MCF 10A (cell line): ENCODE results near the gene ASTN1. TPM values are rescaled to one million over a fixed set of nuclear protein-coding genes. Genes with fewer than 3 reads are reported as not detected.

Experiments
- BruUV-seq: library from RNA; stranded (reverse); fragments of 400-500 nt; replicated peaks from 2 replicates; lab custom pipeline; 2021; lab: Mats Ljungman, UMichigan
- CTCF ChIA-PET: fragments of 300-600 bp; sonication (Branson Sonifier 250); formaldehyde crosslinking; extraction: SDS; loops from one replicate; lab custom pipeline; 2021; ENCODE audit warnings: antibody characterized with exemption, inconsistent platforms; lab: Yijun Ruan, JAX
- POLR2A ChIA-PET: fragments of 300-600, 350-650 bp; sonication (Branson Sonifier 250); formaldehyde crosslinking; extraction: SDS; loops from one replicate; lab custom pipeline; 2020; ENCODE audit warnings: antibody characterized with exemption, inconsistent platforms; lab: Yijun Ruan, JAX
- DNase-seq: peaks from one replicate; pipeline ENCODE4 v3.0.0-alpha.2; 2018; ENCODE audit not compliant: unreplicated experiment
- H3K27ac Mint-ChIP-seq: one replicate; pipeline ENCODE4 v1.8.0; 2022; ENCODE audit warnings: mild to moderate bottlenecking, low read depth, mixed read lengths; ENCODE audit not compliant: unreplicated experiment
- H3K27me3 Mint-ChIP-seq: one replicate; pipeline ENCODE4 v1.8.0; 2022; ENCODE audit warnings: mixed read lengths; ENCODE audit not compliant: insufficient read depth, unreplicated experiment
- H3K36me3 Mint-ChIP-seq: one replicate; pipeline ENCODE4 v1.8.0; 2022; ENCODE audit warnings: mild to moderate bottlenecking, moderate library complexity, mixed read lengths; ENCODE audit not compliant: insufficient read depth, unreplicated experiment
- H3K4me1 Mint-ChIP-seq: one replicate; pipeline ENCODE4 v1.8.0; 2022; ENCODE audit warnings: mixed read lengths; ENCODE audit not compliant: insufficient read depth, unreplicated experiment
- H3K4me3 Mint-ChIP-seq: one replicate; pipeline ENCODE4 v1.8.0; 2022; ENCODE audit warnings: mild to moderate bottlenecking, moderate library complexity, mixed read lengths; ENCODE audit not compliant: unreplicated experiment
- H3K9me3 Mint-ChIP-seq: one replicate; pipeline ENCODE4 v1.8.0; 2022; ENCODE audit warnings: mixed read lengths; ENCODE audit not compliant: unreplicated experiment
- intact Hi-C: fragments of 100-400 bp; cut with micrococcal nuclease; formaldehyde crosslinking; loops from 2 replicates; pipeline ENCODE4 v1.14.1; 2022
- total RNA-seq: library from RNA; stranded (reverse); gene quantifications from 2 replicates; pipeline ENCODE4 v1.2.3, GENCODE V29; 2022
- TF ChIP-seq, protein P1 (sequence below): fragments of 200-600 bp; IDR thresholded peaks from one replicate; pipeline ENCODE4 v1.8.0; 2022; ENCODE audit warnings: antibody characterized with exemption, mild to moderate bottlenecking; ENCODE audit not compliant: unreplicated experiment

Gene ASTN1
- total RNA-seq, 1 experiment from 2014 or later, result not detected

DNA sequence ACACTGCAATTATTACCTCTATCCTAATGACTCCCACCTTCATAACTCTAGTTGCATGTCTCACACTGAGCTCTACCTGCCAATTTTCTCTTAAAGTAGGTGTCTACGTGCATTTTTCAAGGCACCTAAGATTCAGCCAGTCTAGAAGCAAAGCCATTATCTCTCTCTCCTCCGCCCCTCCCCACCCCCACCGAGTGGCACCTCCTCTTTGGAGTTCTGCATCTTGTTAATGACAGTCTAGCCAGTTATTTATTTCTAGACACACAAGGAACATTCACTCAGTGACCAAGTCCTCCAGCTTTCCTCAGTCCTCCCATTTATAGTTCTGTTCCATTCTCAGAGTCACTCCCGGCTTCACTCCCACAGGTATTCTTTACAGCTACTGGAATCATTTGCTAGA is 47.6 kb downstream of the ASTN1 start:
- Mint-ChIP-seq H3K4me1 (no peaks in the 10 kb centered on the region), H3K27me3 (peaks cover 47% of the 10 kb centered on the region), H3K9me3 (no peaks in the 10 kb centered on the region), H3K36me3 (no peaks in the 10 kb centered on the region), H3K27ac (no peak overlapping the region), H3K4me3 (no peak overlapping the region)
- DNase-seq, result no peak
- POLR2A ChIA-PET, result no interaction called here
- BruUV-seq, result no TSS peak
- CTCF ChIA-PET, result interaction anchor here (0.8 to 1.5 kb wide), 3 partner anchors 17 to 822 kb away, joined by 3 to 5 read pairs (median 3); no protein-coding TSS in a partner anchor
- intact Hi-C loops, result no loop called here
- TF ChIP-seq, protein P1, sequence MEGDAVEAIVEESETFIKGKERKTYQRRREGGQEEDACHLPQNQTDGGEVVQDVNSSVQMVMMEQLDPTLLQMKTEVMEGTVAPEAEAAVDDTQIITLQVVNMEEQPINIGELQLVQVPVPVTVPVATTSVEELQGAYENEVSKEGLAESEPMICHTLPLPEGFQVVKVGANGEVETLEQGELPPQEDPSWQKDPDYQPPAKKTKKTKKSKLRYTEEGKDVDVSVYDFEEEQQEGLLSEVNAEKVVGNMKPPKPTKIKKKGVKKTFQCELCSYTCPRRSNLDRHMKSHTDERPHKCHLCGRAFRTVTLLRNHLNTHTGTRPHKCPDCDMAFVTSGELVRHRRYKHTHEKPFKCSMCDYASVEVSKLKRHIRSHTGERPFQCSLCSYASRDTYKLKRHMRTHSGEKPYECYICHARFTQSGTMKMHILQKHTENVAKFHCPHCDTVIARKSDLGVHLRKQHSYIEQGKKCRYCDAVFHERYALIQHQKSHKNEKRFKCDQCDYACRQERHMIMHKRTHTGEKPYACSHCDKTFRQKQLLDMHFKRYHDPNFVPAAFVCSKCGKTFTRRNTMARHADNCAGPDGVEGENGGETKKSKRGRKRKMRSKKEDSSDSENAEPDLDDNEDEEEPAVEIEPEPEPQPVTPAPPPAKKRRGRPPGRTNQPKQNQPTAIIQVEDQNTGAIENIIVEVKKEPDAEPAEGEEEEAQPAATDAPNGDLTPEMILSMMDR, result no peak

DNA sequence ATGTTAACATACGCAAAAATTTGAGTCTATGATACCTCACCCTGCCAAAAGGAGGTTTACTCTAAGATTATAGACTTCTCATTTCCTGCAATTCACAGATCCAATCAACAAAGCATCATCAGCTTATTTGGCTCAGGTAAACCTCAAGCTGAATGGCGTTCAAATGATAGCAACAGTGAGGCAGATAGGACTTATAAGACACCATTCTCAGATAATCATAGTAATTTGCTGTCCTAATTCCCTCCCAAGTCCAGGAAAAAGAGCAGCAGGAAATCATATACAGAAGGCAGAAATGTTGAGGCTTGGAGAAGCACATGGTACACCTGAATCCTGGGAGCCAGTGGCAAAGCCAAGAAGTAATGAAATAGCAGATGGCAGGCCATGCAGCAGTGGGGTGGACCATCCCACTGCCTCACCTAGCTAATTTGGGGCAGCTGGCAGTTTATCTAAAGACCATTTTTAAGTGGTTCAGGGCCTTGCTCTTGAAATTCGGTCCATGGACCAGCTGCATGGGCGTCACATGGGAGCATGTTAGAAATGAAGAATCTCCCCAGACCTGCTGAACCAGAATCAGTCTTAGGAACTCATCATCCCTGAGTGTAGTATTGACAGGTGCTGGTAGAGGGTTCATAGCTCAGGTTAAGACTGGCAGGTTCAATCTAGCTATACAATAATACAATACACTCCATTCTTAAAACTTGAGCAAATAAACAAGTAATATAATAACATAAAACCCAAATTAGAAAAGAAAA is 57.7 kb downstream of the ASTN1 start:
- intact Hi-C loops, result no loop called here
- BruUV-seq, result no TSS peak
- Mint-ChIP-seq H3K27ac (no peak overlapping the region), H3K4me3 (no peak overlapping the region), H3K36me3 (no peaks in the 10 kb centered on the region), H3K9me3 (no peaks in the 10 kb centered on the region), H3K27me3 (peaks cover 22% of the 10 kb centered on the region), H3K4me1 (no peaks in the 10 kb centered on the region)
- TF ChIP-seq, protein P1, result no peak
- POLR2A ChIA-PET, result no interaction called here
- CTCF ChIA-PET, result interaction anchor here (0.5 to 1.3 kb wide), 4 partner anchors 22 to 840 kb away, joined by 3 to 4 read pairs (median 4); no protein-coding TSS in a partner anchor
- DNase-seq, result no peak

GRCh38 chr1:177106196-177106595 is 58.3 kb downstream of the ASTN1 start:
- POLR2A ChIA-PET, result no interaction called here
- H3K4me1 Mint-ChIP-seq, result no peaks in the 10 kb centered on the region

More at GRCh38 chr1:177106196-177106595, 58.3 kb downstream of the ASTN1 start:
- intact Hi-C loops, result no loop called here
- Mint-ChIP-seq H3K27ac (no peak overlapping the region), H3K4me3 (no peak overlapping the region), H3K27me3 (peaks cover 22% of the 10 kb centered on the region), H3K9me3 (no peaks in the 10 kb centered on the region), H3K36me3 (no peaks in the 10 kb centered on the region)
- no TSS peak for BruUV-seq
- DNase-seq, result no peak
- CTCF ChIA-PET, result interaction anchor here (0.5 to 1.3 kb wide), 3 partner anchors 29 to 841 kb away, joined by 3 to 4 read pairs (median 4); no protein-coding TSS in a partner anchor
- TF ChIP-seq, protein P1, result no peak
